ENCODE measurements around the gene LCN12. TPM values are rescaled to one million over a fixed set of nuclear protein-coding genes. Genes with fewer than 3 reads are reported as not detected.

LCN12 gene
- total RNA-seq, 1 donor from 2014 or later: not detected

DNA sequence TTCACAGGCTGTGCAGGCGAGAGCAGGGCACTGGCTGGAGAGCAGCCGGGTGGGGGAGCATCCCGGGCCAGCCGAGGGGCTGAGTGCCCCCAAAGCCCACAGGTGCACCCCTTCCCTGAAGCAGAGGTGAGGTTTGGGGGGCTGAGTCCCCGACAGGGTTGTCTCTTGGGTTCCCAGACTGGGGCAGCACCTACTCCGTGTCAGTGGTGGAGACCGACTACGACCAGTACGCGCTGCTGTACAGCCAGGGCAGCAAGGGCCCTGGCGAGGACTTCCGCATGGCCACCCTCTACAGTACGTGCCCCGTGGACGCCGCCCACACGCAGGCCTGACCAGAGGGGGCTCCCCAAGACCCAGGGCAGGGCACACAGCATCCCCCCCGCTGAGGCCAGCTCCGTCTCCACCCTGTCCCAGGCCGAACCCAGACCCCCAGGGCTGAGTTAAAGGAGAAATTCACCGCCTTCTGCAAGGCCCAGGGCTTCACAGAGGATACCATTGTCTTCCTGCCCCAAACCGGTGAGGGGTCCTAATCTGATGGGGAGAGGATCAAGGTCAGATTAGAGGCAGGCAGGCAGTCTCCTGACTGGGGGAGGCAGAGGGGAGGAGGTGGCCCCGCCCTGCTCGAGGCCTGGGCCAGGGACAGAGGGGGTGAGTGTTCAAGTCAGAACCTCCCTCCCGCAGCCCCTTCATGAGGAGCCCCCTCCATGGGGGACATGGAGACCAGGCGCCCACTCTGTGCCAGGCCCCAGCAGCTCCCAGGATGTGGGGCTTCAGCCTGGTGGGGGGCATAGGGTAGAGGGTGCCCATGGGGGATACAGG lies 27.9 kb downstream of the LCN12 start:
- TF ChIP-seq CTCF (IDR thresholded peaks at IDR 0.05): no peak
- Histone ChIP-seq H3K4me3 (no peak overlapping the region), H3K36me3 (no peaks in the 10 kb centered on the region), H3K9me3 (no peaks in the 10 kb centered on the region), H3K4me1 (peaks cover 7 to 8% of the 10 kb centered on the region in 2 donors), H3K27me3 (peaks cover 4% of the 10 kb centered on the region), H3K27ac (no peak overlapping the region)
- intact Hi-C loops (cut with DNase I): no loop called here
- no peak for DNase-seq (ENCODE audit: low spot score in 2 of 2)

GRCh38 chr9:136980669-136981478 lies 28.8 kb downstream of the LCN12 start:
- H3K27me3 ChIP-seq: peaks cover 5% of the 10 kb centered on the region
- intact Hi-C loops (cut with DNase I): no loop called here
- TF ChIP-seq CTCF (IDR thresholded peaks at IDR 0.05): no peak
- DNase-seq (ENCODE audit: low spot score in 2 of 2): no peak
- H3K9me3 ChIP-seq: no peaks in the 10 kb centered on the region
- H3K36me3 ChIP-seq: no peaks in the 10 kb centered on the region
- H3K27ac ChIP-seq: no peak overlapping the region
- H3K4me3 ChIP-seq: no peak overlapping the region
- peaks cover 7 to 8% of the 10 kb centered on the region in 2 donors for H3K4me1 ChIP-seq

DNA sequence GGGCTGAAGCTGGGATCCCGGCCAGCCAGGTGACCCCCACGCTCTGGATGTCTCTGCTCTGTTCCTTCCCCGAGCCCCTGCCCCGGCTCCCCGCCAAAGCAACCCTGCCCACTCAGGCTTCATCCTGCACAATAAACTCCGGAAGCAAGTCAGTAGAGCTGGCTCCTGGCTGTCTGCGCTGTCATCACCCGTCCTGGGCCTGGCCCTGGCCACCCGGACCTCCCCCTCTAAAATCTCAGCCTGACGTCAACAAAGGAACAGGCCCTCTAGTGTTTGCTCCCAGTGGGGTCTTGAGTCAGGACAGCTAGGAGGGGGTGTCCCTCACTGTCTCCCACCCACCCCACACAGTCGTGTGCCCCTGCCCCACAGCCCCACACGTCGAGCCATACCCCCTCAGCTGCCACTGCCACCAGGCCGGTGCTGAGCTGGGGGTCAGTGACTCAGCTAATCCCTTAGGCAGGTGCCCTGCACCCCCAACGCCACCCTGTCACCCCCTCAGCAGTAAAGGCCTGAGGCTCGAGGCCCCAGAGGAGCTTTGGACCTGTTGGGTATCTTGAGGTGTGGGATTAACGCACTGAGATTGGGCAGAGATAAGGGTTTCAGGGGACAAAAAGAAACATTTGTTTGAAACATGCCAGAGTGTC lies 29.6 kb downstream of the LCN12 start:
- H3K27me3 ChIP-seq: peaks cover 5% of the 10 kb centered on the region
- TF ChIP-seq CTCF (IDR thresholded peaks at IDR 0.05): no peak
- H3K9me3 ChIP-seq: no peaks in the 10 kb centered on the region
- DNase-seq (ENCODE audit: low spot score in 2 of 2): no peak
- H3K36me3 ChIP-seq: no peaks in the 10 kb centered on the region
- peaks cover 7 to 8% of the 10 kb centered on the region in 2 donors for H3K4me1 ChIP-seq
- intact Hi-C loops (cut with DNase I): no loop called here
- H3K27ac ChIP-seq: no peak overlapping the region
- no peak overlapping the region for H3K4me3 ChIP-seq

DNA sequence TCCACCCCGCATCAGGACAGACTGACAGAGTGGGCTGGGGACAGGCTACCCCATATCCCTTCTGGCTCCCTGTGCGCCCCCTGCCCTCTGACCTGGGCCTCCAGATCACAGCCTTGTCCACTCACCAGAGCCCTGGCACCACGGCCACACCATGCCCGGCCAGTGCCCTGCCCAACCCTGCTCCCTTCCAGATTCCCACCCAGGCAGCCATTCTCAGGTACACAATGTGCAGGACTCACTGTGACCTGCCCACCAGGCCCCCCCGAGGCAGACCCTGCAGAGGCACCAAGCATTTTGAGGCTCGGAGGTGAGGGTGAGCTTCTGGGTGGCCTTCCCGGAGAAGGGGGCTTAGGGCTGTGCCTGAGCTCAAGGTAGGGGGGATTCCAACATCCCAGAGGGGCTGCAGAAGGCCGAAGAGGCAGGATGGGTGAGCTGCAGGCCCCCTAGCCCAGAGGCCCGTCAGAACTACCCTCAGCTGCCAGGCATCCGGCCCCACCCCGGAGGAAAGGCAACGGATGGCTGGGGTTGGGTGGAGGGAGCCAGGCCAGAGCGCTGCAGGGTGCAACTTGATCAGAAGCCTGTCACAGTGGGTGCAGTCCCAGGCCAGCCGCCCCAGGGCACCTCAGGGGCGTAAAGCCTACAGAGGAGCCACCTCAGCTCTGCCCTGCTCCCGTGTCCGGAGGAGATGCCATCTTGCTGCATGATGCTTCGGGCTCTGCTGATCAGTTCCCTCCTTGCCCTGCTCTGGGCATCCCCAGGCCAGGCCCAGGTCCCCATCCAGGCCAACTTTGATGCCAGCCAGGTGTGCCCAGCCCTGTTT lies 30.4 kb downstream of the LCN12 start, which contains the start of gene LCNL1:
LCNL1 (plus strand) TSS at position 762 of the 820 bp plus-strand sequence. CDS start 594 bp downstream, outside the sequence.
- peaks cover 5% of the 10 kb centered on the region for H3K27me3 ChIP-seq
- no peak within 1 kb of the TSS for H3K27ac ChIP-seq
- no peak for DNase-seq (ENCODE audit: low spot score in 2 of 2)
- no peaks in the 10 kb centered on the region for H3K36me3 ChIP-seq
- no peaks in the 10 kb centered on the region for H3K9me3 ChIP-seq
- TF ChIP-seq CTCF (IDR thresholded peaks at IDR 0.05): no peak
- intact Hi-C loops (cut with DNase I): no loop called here
- no peak within 1 kb of the TSS for H3K4me3 ChIP-seq
- H3K4me1 ChIP-seq: peaks cover 7 to 8% of the 10 kb centered on the region in 2 donors

DNA sequence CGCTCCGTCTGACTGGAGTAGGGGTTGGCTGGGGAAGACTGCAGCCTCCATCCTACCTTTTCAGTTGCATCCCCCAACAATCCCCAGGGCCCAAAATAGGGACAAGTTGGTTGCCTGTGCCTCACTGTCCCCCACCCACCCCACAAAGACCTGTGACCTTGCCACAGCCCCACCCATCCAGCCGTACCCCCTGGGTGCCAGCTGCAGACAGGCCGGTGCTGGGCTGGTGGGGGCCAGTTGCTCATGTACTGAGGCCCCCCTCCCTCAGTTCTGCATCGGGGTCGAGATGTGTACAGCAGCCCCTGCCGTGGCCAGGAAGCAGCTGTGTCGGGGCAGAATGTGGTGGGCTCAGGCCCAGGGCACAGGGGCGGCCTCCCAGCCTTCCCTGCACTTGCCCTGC lies 31.1 kb downstream of the LCN12 start:
- DNase-seq (ENCODE audit: low spot score in 2 of 2): no peak
- TF ChIP-seq CTCF (IDR thresholded peaks at IDR 0.05): no peak
- no peaks in the 10 kb centered on the region for H3K36me3 ChIP-seq
- intact Hi-C loops (cut with DNase I): no loop called here
- H3K4me3 ChIP-seq: no peak overlapping the region
- H3K27me3 ChIP-seq: peaks cover 5% of the 10 kb centered on the region
- no peak overlapping the region for H3K27ac ChIP-seq
- no peaks in the 10 kb centered on the region for H3K9me3 ChIP-seq
- peaks cover 0 to under 1% of the 10 kb centered on the region in 2 donors for H3K4me1 ChIP-seq

All from ascending aorta (tissue), 2 donors.